Measurements from ENCODE around the gene ATP5F1C. TPM values are rescaled to one million over a fixed set of nuclear protein-coding genes. Genes with fewer than 3 reads are reported as not detected.
A peak's percentile ranks its signal among the peaks of the same experiment; 100 is the strongest.

ATP5F1C gene
- total and polyA plus RNA-seq, 4 donors: 284 to 313 (median 298) TPM

DNA sequence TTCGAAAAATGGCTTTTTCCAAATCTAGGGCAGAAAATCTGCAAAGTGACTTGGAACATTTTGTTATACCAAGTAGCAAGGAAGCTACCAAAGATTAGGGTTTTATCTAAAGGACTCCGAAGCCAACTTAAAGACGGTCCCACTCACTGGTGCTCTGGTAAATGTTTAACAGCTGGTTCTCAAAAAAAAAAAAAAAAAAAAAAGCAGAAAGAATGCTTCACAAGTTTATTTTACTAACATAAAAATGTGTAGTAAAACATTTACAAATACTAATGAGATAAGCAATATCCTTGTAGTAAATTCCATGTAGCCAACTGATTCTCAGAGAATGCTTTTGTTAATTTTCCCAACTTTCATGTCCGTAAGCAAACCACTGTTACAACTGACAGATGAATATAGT lies 68.7 kb downstream of the ATP5F1C start:
- H3K4me3 ChIP-seq (ENCODE audit: low read depth, low read length): no peak overlapping the region
- H3K9me3 ChIP-seq (ENCODE audit: control insufficient read depth, insufficient read depth, low read length): peaks cover 7% of the 10 kb centered on the region
- H3K27me3 ChIP-seq (ENCODE audit: control insufficient read depth, insufficient read depth, low read length): no peaks in the 10 kb centered on the region
- peak overlapping the region; percentile 61 for H3K27ac ChIP-seq (ENCODE audit: low read depth, low read length)
- peaks cover 5% of the 10 kb centered on the region for H3K4me1 ChIP-seq (ENCODE audit: control insufficient read depth, insufficient read depth, low read length)
- no peak for DNase-seq (ENCODE audit: low read depth in 4 of 6, low spot score in 6 of 6)
- WGBS (ENCODE audit: insufficient coverage): no CpG with 5 or more reads among the region's 4 CpGs
- no peaks in the 10 kb centered on the region for H3K36me3 ChIP-seq (ENCODE audit: control insufficient read depth, insufficient read depth, low read length)

DNA sequence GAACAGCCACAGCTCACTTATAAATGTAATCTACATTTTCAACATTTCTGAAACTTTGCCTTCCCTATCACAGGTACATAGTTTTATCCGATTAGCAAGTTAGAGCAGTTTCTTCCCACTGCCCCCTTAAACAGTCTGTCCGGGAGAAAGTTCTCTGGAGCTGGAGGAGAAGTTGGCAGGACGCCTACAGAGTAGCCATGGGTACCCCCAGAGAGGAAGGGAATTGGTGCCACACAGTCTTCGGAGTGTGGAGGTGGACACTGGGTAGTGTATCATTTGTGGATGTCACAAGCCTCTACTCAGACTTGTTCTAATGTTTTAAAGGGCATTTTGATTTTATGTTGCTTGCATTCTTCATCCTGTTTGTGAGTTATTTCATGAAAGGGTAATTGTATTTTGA lies 69.3 kb downstream of the ATP5F1C start:
- peak in 5 of 6 donors; percentile 24 to 68 (median 49) for DNase-seq (ENCODE audit: low read depth in 4 of 6, low spot score in 6 of 6)
- Histone ChIP-seq H3K27ac (ENCODE audit: low read depth, low read length) (peak overlapping the region; percentile 61), H3K27me3 (ENCODE audit: control insufficient read depth, insufficient read depth, low read length) (no peaks in the 10 kb centered on the region), H3K36me3 (ENCODE audit: control insufficient read depth, insufficient read depth, low read length) (no peaks in the 10 kb centered on the region), H3K4me1 (ENCODE audit: control insufficient read depth, insufficient read depth, low read length) (peaks cover 5% of the 10 kb centered on the region), H3K4me3 (ENCODE audit: low read depth, low read length) (no peak overlapping the region), H3K9me3 (ENCODE audit: control insufficient read depth, insufficient read depth, low read length) (peaks cover 11% of the 10 kb centered on the region)
- WGBS (ENCODE audit: insufficient coverage): 40% methylated on average over 2 of the region's 4 CpGs

Other genes starting within 250 kb of the ATP5F1C start
- gene ITIH5, start 121.2 kb upstream of the ATP5F1C start, total RNA-seq: 100 to 1,000 TPM in 1 of 2 donors, 10 to 100 TPM in 1; 59.6 to 132 TPM
- 10 to 100 TPM; 32.4 to 53.3 TPM for gene ITIH5, start 121.2 kb upstream of the ATP5F1C start, polyA plus RNA-seq (ENCODE audit: insufficient read length in 2 of 2)
- gene ITIH2, start 84.9 kb upstream of the ATP5F1C start, total RNA-seq: 100 to 1,000 TPM in 1 of 2 donors, 10 to 100 TPM in 1; 31.6 to 128 TPM
- 10 to 100 TPM; 23.4 to 28.7 TPM for gene ITIH2, start 84.9 kb upstream of the ATP5F1C start, polyA plus RNA-seq (ENCODE audit: insufficient read length in 2 of 2)
- 10 to 100 TPM; 12.7 to 14.8 TPM for gene KIN, start 184 bp upstream of the ATP5F1C start, total RNA-seq
- 10 to 100 TPM; 16.8 to 16.9 TPM for gene KIN, start 184 bp upstream of the ATP5F1C start, polyA plus RNA-seq (ENCODE audit: insufficient read length in 2 of 2)
- gene TAF3, start 30.3 kb downstream of the ATP5F1C start, total RNA-seq: 1 to 10 TPM; 3.8 to 4.2 TPM
- 10 to 100 TPM in 1 of 2 donors, 1 to 10 TPM in 1; 7.9 to 10.8 TPM for gene TAF3, start 30.3 kb downstream of the ATP5F1C start, polyA plus RNA-seq (ENCODE audit: insufficient read length in 2 of 2)

All from spinal cord (tissue), 10 donors.